PC-3 (cell line): Measurements from ENCODE around the gene ADGRE1.

Experiments used
- CTCF ChIP-seq: fragments of 300-600 bp; sonication (generic); conservative IDR thresholded peaks from 2 replicates; pipeline ENCODE4 v1.5.1; 2017; ENCODE audit warnings: antibody characterized with exemption, low read depth, mild to moderate bottlenecking, low read length
- EZH2 ChIP-seq: fragments of 300-600 bp; sonication (generic); IDR thresholded peaks from one replicate; pipeline ENCODE4 v1.6.1; 2017; ENCODE audit warnings: antibody characterized with exemption, mild to moderate bottlenecking, low read length; ENCODE audit not compliant: unreplicated experiment
- EZH2phosphoT487 ChIP-seq: fragments of 300-600 bp; sonication (generic); IDR thresholded peaks from 2 replicates; pipeline ENCODE4 v1.6.1; 2018; ENCODE audit warnings: mild to moderate bottlenecking, antibody characterized with exemption, low read length, borderline replicate concordance

GRCh38 chr19:6877766-6878165 lies 9.6 kb upstream of the ADGRE1 start:
- TF ChIP-seq CTCF (no peak), EZH2 (no peak), EZH2phosphoT487 (no peak)
